Ecto neural progenitor cell (in vitro differentiated cells): ENCODE data around the gene NRG4.
A peak's percentile ranks its signal among the peaks of the same experiment; 100 is the strongest.
"Not testable (repeated sequence)": the region's sequence is repeated elsewhere in the genome, so short reads cannot be mapped to it uniquely, and the experiment has no call there.

Experiments used
- DNase-seq: peaks from one replicate; pipeline ENCODE4 v3.0.0-alpha.2; 2018; ENCODE audit warnings: low spot score

Gene NRG4

GRCh38 chr15:75927601-75928000 is 84.6 kb downstream of the NRG4 start:
- no peak for DNase-seq

- no peak for DNase-seq
These were observed 85.3 kb downstream of the NRG4 start for GRCh38 chr15:75926931-75927330.

- no peak for DNase-seq
These were observed 86.8 kb downstream of the NRG4 start for GRCh38 chr15:75925440-75925839.

- no peak for DNase-seq
These were observed 87.6 kb downstream of the NRG4 start for GRCh38 chr15:75924576-75924975.

- DNase-seq: no peak
These were observed 88.5 kb downstream of the NRG4 start for GRCh38 chr15:75923756-75924155.

- DNase-seq: no peak
These were observed 90.2 kb downstream of the NRG4 start for GRCh38 chr15:75921732-75922703.

GRCh38 chr15:75920079-75920478 is 92.1 kb downstream of the NRG4 start:
- no peak for DNase-seq

GRCh38 chr15:75918135-75918534 is 94.1 kb downstream of the NRG4 start:
- no peak for DNase-seq

- no peak for DNase-seq
These were observed 95.2 kb downstream of the NRG4 start for GRCh38 chr15:75916978-75917377.

GRCh38 chr15:75910355-75910754 is 101.9 kb downstream of the NRG4 start:
- DNase-seq: not testable (repeated sequence)

- no peak for DNase-seq
These were observed 107.0 kb downstream of the NRG4 start for GRCh38 chr15:75905231-75905630.

GRCh38 chr15:75903331-75904239 is 108.6 kb downstream of the NRG4 start, which contains the start of gene FBXO22:
FBXO22 (plus strand) TSS chr15:75903878; CDS start chr15:75903964, 86 bp downstream.
- DNase-seq: peak; percentile 94

GRCh38 chr15:75902129-75902557 is 110.1 kb downstream of the NRG4 start:
- no peak for DNase-seq

- no peak for DNase-seq
These were observed 111.6 kb downstream of the NRG4 start for GRCh38 chr15:75900577-75900976.

GRCh38 chr15:75895731-75896130 is 116.5 kb downstream of the NRG4 start:
- no peak for DNase-seq

GRCh38 chr15:75891895-75892294 is 120.3 kb downstream of the NRG4 start:
- no peak for DNase-seq
